Ishikawa (cell line): ENCODE results near the gene PINLYP.

ENCODE experiments used
- CEBPB ChIP-seq: IDR thresholded peaks from 2 replicates; pipeline ENCODE4 v1.6.1; 2012
- CREB1 ChIP-seq: IDR thresholded peaks from 2 replicates; pipeline ENCODE4 v1.6.1; 2012; ENCODE audit warnings: low read depth
- EP300 ChIP-seq: IDR thresholded peaks from 2 replicates; pipeline ENCODE4 v1.6.1; 2012; ENCODE audit warnings: borderline replicate concordance
- MAX ChIP-seq: IDR thresholded peaks from 2 replicates; pipeline ENCODE4 v1.6.1; 2012
- REST ChIP-seq: IDR thresholded peaks from 2 replicates; pipeline ENCODE4 v1.6.1; 2012; ENCODE audit warnings: low read depth, mild to moderate bottlenecking
- TAF1 ChIP-seq: IDR thresholded peaks from 2 replicates; pipeline ENCODE4 v1.6.1; 2012; ENCODE audit warnings: low read depth, mild to moderate bottlenecking
- TCF12 ChIP-seq: IDR thresholded peaks from 2 replicates; pipeline ENCODE4 v1.6.1; 2012; ENCODE audit warnings: low read depth
- TEAD4 ChIP-seq: IDR thresholded peaks from 2 replicates; pipeline ENCODE4 v1.6.1; 2012
- USF1 ChIP-seq: IDR thresholded peaks from 2 replicates; pipeline ENCODE4 v1.6.1; 2012

GRCh38 chr19:43626838-43627237 lies 51.2 kb downstream of the PINLYP start:
- no peak for TF ChIP-seq MAX
- TF ChIP-seq USF1 = no peak
- TF ChIP-seq CREB1 = no peak
- no peak for TF ChIP-seq CEBPB
- TF ChIP-seq TCF12 = no peak
- TF ChIP-seq EP300 = no peak
- no peak for TF ChIP-seq TAF1
- no peak for TF ChIP-seq TEAD4
- TF ChIP-seq REST = no peak
